KMS-11 (cell line): ENCODE results near the gene IL17D.

ENCODE experiments used
- H2AFZ ChIP-seq: fragments of 200-600 bp; sonication (generic); 2 replicates; pipeline ENCODE4 v1.6.1; 2016; ENCODE audit warnings: antibody characterized with exemption, mixed run types, low read depth
- H3K27ac ChIP-seq: fragments of 200-600 bp; sonication (generic); 2 replicates; pipeline ENCODE4 v1.6.1; 2016; ENCODE audit warnings: mild to moderate bottlenecking, mixed run types
- H3K27me3 ChIP-seq: fragments of 200-600 bp; sonication (generic); 2 replicates; pipeline ENCODE4 v1.6.1; 2017; ENCODE audit warnings: mild to moderate bottlenecking, low read depth, mixed run types, moderate library complexity; ENCODE audit not compliant: insufficient read depth
- H3K36me3 ChIP-seq: fragments of 200-600 bp; sonication (generic); 2 replicates; pipeline ENCODE4 v1.6.1; 2017; ENCODE audit warnings: mild to moderate bottlenecking, mixed run types; ENCODE audit not compliant: insufficient read depth
- H3K4me1 ChIP-seq: fragments of 200-600 bp; sonication (generic); 2 replicates; pipeline ENCODE4 v1.6.1; 2016; ENCODE audit warnings: mild to moderate bottlenecking, low read depth, mixed run types; ENCODE audit not compliant: poor library complexity, severe bottlenecking
- H3K4me2 ChIP-seq: fragments of 200-600 bp; sonication (generic); 2 replicates; pipeline ENCODE4 v1.7.0; 2016; ENCODE audit warnings: mild to moderate bottlenecking, mixed run types
- H3K4me3 ChIP-seq: fragments of 200-600 bp; sonication (generic); IDR thresholded peaks from 2 replicates; pipeline ENCODE4 v1.6.1; 2017; ENCODE audit warnings: low read depth, low read length, mixed read lengths; ENCODE audit not compliant: insufficient read depth
- H3K79me2 ChIP-seq: fragments of 200-600 bp; sonication (generic); 2 replicates; pipeline ENCODE4 v1.6.1; 2016; ENCODE audit warnings: low read depth, mixed run types; ENCODE audit not compliant: insufficient read depth
- H3K9ac ChIP-seq: fragments of 200-600 bp; sonication (generic); 2 replicates; pipeline ENCODE4 v1.6.1; 2016; ENCODE audit warnings: mild to moderate bottlenecking, mixed run types
- H4K20me1 ChIP-seq: fragments of 200-600 bp; sonication (generic); 2 replicates; pipeline ENCODE4 v1.6.1; 2016; ENCODE audit warnings: mild to moderate bottlenecking, mixed run types; ENCODE audit not compliant: insufficient read depth
- TF ChIP-seq, protein P1 (sequence below): fragments of 200-600 bp; sonication (generic); conservative IDR thresholded peaks from 2 replicates; pipeline ENCODE4 v1.6.1; 2017; ENCODE audit warnings: low read depth, mild to moderate bottlenecking, antibody characterized with exemption, low read length, moderate library complexity, mixed read lengths

IL17D gene

DNA sequence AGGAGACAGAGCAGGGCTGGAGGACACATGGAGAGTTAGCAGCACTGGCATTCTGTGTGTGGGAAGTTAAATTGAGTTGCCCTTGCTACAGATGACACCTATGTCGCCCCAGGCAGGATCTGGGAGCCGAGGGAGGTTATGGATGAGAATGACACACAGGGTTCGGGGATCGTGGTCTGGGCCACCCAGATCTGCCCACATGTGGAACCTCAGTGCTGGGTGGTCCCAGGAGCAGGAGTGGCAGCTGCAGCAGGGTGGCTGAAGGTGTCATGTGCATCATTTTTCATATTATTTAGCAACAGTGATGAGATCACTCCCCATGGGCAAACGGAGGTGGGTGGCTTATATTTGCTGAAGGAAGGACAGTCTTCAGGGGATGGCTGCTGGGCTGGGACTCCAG lies 3.2 kb downstream of the IL17D start:
- TF ChIP-seq, protein P1, sequence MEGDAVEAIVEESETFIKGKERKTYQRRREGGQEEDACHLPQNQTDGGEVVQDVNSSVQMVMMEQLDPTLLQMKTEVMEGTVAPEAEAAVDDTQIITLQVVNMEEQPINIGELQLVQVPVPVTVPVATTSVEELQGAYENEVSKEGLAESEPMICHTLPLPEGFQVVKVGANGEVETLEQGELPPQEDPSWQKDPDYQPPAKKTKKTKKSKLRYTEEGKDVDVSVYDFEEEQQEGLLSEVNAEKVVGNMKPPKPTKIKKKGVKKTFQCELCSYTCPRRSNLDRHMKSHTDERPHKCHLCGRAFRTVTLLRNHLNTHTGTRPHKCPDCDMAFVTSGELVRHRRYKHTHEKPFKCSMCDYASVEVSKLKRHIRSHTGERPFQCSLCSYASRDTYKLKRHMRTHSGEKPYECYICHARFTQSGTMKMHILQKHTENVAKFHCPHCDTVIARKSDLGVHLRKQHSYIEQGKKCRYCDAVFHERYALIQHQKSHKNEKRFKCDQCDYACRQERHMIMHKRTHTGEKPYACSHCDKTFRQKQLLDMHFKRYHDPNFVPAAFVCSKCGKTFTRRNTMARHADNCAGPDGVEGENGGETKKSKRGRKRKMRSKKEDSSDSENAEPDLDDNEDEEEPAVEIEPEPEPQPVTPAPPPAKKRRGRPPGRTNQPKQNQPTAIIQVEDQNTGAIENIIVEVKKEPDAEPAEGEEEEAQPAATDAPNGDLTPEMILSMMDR = no peak
- Histone ChIP-seq H4K20me1 (no peaks in the 10 kb centered on the region), H3K27ac (no peak overlapping the region), H3K4me3 (no peak overlapping the region), H2AFZ (no peak overlapping the region), H3K4me1 (peaks cover 9% of the 10 kb centered on the region), H3K9ac (no peak overlapping the region), H3K27me3 (no peaks in the 10 kb centered on the region), H3K79me2 (no peaks in the 10 kb centered on the region), H3K4me2 (no peak overlapping the region), H3K36me3 (no peaks in the 10 kb centered on the region)

DNA sequence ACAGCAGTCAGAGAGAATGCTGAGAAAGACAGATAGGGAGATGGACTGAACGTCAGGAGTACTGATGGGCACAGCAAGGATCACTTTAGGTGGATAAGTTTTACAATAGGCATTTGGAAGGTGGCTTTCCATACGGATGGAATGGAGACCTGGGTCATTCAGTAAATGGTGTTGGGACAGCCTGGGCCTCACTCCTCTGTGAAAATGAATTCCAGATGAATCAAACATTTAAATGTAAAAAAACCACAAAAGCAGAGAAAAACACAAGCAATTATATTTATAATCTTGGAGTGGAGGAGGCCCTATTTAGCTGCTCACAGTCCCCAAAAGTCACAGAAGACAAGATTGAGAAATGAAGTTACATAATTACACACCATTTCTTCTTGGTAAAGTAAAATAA lies 4.7 kb downstream of the IL17D start:
- Histone ChIP-seq H3K4me1 (no peaks in the 10 kb centered on the region), H2AFZ (no peak overlapping the region), H3K4me3 (no peak overlapping the region), H3K4me2 (no peak overlapping the region), H3K36me3 (no peaks in the 10 kb centered on the region), H3K27me3 (no peaks in the 10 kb centered on the region), H3K79me2 (no peaks in the 10 kb centered on the region), H4K20me1 (no peaks in the 10 kb centered on the region), H3K27ac (no peak overlapping the region), H3K9ac (no peak overlapping the region)
- TF ChIP-seq, protein P1 = no peak

DNA sequence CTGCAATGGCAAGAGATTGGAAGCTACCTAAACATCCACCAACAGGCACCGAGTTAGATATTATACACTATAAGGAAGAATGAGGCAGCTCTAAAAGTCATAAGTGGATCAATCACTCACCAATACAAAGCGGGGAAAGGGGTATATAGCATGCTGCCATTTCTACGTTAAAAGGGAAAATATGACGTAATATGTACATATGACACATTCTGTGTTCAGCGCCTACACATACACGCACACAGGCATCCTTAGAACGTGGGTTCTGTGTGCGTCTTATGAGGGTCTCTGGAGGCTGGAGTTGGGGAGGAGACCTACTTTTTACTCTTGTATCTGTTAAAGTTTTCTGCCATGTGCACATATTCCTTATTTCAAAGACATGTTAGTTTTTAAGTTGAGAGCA lies 5.9 kb downstream of the IL17D start:
- no peak overlapping the region for H3K27ac ChIP-seq
- no peak overlapping the region for H3K4me3 ChIP-seq
- H2AFZ ChIP-seq = no peak overlapping the region
- no peaks in the 10 kb centered on the region for H4K20me1 ChIP-seq
- no peaks in the 10 kb centered on the region for H3K4me1 ChIP-seq
- H3K9ac ChIP-seq = no peak overlapping the region
- TF ChIP-seq, protein P1 = no peak
- no peaks in the 10 kb centered on the region for H3K36me3 ChIP-seq
- no peak overlapping the region for H3K4me2 ChIP-seq
- H3K27me3 ChIP-seq = no peaks in the 10 kb centered on the region
- H3K79me2 ChIP-seq = no peaks in the 10 kb centered on the region

DNA sequence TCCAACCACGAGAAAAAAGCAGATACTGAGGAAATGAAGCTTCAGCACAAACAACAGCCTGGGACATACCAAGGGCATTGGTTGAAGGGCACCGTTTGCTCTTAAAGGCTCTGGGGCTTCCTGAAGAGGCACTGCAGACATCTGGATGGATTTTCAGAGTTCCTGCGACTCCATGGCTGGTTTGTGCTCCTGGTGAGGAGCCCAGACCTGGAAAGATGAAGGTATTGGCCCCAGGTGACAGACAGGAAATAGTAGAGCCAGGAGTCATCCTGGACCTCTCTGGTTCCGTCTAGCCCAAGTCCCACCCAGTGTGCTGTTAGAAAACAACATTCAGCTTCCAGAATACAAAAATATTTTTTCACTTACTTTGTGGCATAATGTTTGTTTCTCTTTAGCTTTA lies 6.3 kb downstream of the IL17D start:
- no peaks in the 10 kb centered on the region for H4K20me1 ChIP-seq
- H3K4me3 ChIP-seq = no peak overlapping the region
- H3K27ac ChIP-seq = no peak overlapping the region
- no peak overlapping the region for H3K9ac ChIP-seq
- H3K27me3 ChIP-seq = no peaks in the 10 kb centered on the region
- H2AFZ ChIP-seq = no peak overlapping the region
- H3K4me2 ChIP-seq = no peak overlapping the region
- H3K79me2 ChIP-seq = no peaks in the 10 kb centered on the region
- TF ChIP-seq, protein P1 = no peak
- no peaks in the 10 kb centered on the region for H3K36me3 ChIP-seq
- H3K4me1 ChIP-seq = no peaks in the 10 kb centered on the region
